ENCODE measurements around the gene IQSEC3.

GRCh38 chr12:161823-162222 is 95.3 kb downstream of the IQSEC3 start:
- TF ChIP-seq POLR2A (IDR thresholded peaks at IDR 0.05), result no peak
- TF ChIP-seq CTCF (IDR thresholded peaks at IDR 0.05), result no peak

All from upper lobe of left lung (tissue), 4 donors.